ENCODE measurements around the gene BGN.

Gene BGN

GRCh38 chrX:153494541-153495361 lies at the start of gene BGN:
Gene BGN (plus strand): TSS chrX:153494980. CDS start chrX:153504632, 9,652 bp downstream.
- no peak for TF ChIP-seq CTCF (IDR thresholded peaks at IDR 0.05; ENCODE audit: low read depth, low read length, missing control alignments)
- DNase-seq (ENCODE audit: low read depth) = no peak
- no peak within 1 kb of the TSS for H3K4me3 ChIP-seq (ENCODE audit: low read depth, low read length)

GRCh38 chrX:153445106-153445855 lies 49.5 kb upstream of the BGN start:
- no peak for TF ChIP-seq CTCF (IDR thresholded peaks at IDR 0.05; ENCODE audit: low read depth, low read length, missing control alignments)
- DNase-seq (ENCODE audit: low read depth) = no peak
- no peak overlapping the region for H3K4me3 ChIP-seq (ENCODE audit: low read depth, low read length)

- no peak for DNase-seq (ENCODE audit: low read depth)
- no peak for TF ChIP-seq CTCF (IDR thresholded peaks at IDR 0.05; ENCODE audit: low read depth, low read length, missing control alignments)
- no peak within 1 kb of the TSS for H3K4me3 ChIP-seq (ENCODE audit: low read depth, low read length)
These were observed 48.7 kb upstream of the BGN start, which contains the start of gene TREX2 for GRCh38 chrX:153445856-153446635. Gene TREX2 (minus strand): TSS chrX:153446056. CDS start chrX:153445430, 626 bp downstream.

- TF ChIP-seq CTCF (IDR thresholded peaks at IDR 0.05; ENCODE audit: low read depth, low read length, missing control alignments) = no peak
- H3K4me3 ChIP-seq (ENCODE audit: low read depth, low read length) = no peak overlapping the region
- DNase-seq (ENCODE audit: low read depth) = no peak
These were observed 48.2 kb upstream of the BGN start for GRCh38 chrX:153446636-153446936.

- no peak overlapping the region for H3K4me3 ChIP-seq (ENCODE audit: low read depth, low read length)
- no peak for DNase-seq (ENCODE audit: low read depth)
- no peak for TF ChIP-seq CTCF (IDR thresholded peaks at IDR 0.05; ENCODE audit: low read depth, low read length, missing control alignments)
These were observed 47.7 kb upstream of the BGN start for GRCh38 chrX:153446950-153447580.

- DNase-seq (ENCODE audit: low read depth) = no peak
- H3K4me3 ChIP-seq (ENCODE audit: low read depth, low read length) = no peak overlapping the region
- TF ChIP-seq CTCF (IDR thresholded peaks at IDR 0.05; ENCODE audit: low read depth, low read length, missing control alignments) = no peak
These were observed 47.2 kb upstream of the BGN start for GRCh38 chrX:153447581-153447960.
